GM12878 (cell line): ENCODE data around the gene FTL. TPM values are rescaled to one million over a fixed set of nuclear protein-coding genes. Genes with fewer than 3 reads are reported as not detected.

Experiments
- ATF7 ChIP-seq: fragments of 450-650 bp; IDR thresholded peaks from 2 replicates; pipeline ENCODE4 v1.6.1; 2016; ENCODE audit warnings: low read depth, mild to moderate bottlenecking
- BCL11A ChIP-seq: IDR thresholded peaks from 2 replicates; pipeline ENCODE4 v1.6.1; 2011; ENCODE audit warnings: low read depth, low read length
- CHD1 ChIP-seq: IDR thresholded peaks from 2 replicates; pipeline ENCODE4 v1.6.1; 2012; ENCODE audit warnings: low read depth, low read length, improper control_type of control experiment
- ESRRA ChIP-seq: IDR thresholded peaks from 2 replicates; pipeline ENCODE4 v1.6.1; 2012; ENCODE audit warnings: mild to moderate bottlenecking, low read length, improper control_type of control experiment
- FOXK2 ChIP-seq: fragments of 450-650 bp; IDR thresholded peaks from 2 replicates; pipeline ENCODE4 v1.6.1; 2017; ENCODE audit warnings: mild to moderate bottlenecking, moderate library complexity
- HDAC6 ChIP-seq: fragments of 200-600 bp; sonication (generic); IDR thresholded peaks from one replicate; pipeline ENCODE4 v1.8.0; 2017; ENCODE audit warnings: antibody characterized with exemption; ENCODE audit not compliant: unreplicated experiment
- IRF4 ChIP-seq: IDR thresholded peaks from 2 replicates; pipeline ENCODE4 v1.6.1; 2011; ENCODE audit warnings: low read depth, low read length
- MTA2 ChIP-seq: fragments of 450-650 bp; IDR thresholded peaks from 2 replicates; pipeline ENCODE4 v1.6.1; 2016; ENCODE audit warnings: low read depth, mild to moderate bottlenecking, moderate library complexity
- PBX3 ChIP-seq: IDR thresholded peaks from 2 replicates; pipeline ENCODE4 v1.6.1; 2011; ENCODE audit warnings: mild to moderate bottlenecking, low read depth, low read length, moderate library complexity; ENCODE audit not compliant: insufficient replicate concordance
- POLR2AphosphoS5 ChIP-seq: IDR thresholded peaks from 2 replicates; pipeline ENCODE4 v1.6.1; 2011; ENCODE audit warnings: mild to moderate bottlenecking, low read length, inconsistent platforms
- POU2F2 ChIP-seq: IDR thresholded peaks from 3 replicates; pipeline ENCODE4 v1.6.1; 2011; ENCODE audit warnings: low read depth, mild to moderate bottlenecking, low read length, borderline replicate concordance
- RB1 ChIP-seq: fragments of 450-650 bp; formaldehyde crosslinking; IDR thresholded peaks from 2 replicates; pipeline ENCODE4 v1.6.1; 2017; ENCODE audit warnings: mild to moderate bottlenecking, borderline replicate concordance
- RUNX3 ChIP-seq: IDR thresholded peaks from 2 replicates; pipeline ENCODE4 v1.6.1; 2012; ENCODE audit warnings: low read length, inconsistent platforms
- SIX5 ChIP-seq: IDR thresholded peaks from 2 replicates; pipeline ENCODE4 v1.6.1; 2011; ENCODE audit warnings: mild to moderate bottlenecking, low read depth, low read length, moderate library complexity; ENCODE audit not compliant: severe bottlenecking
- SKIL ChIP-seq: fragments of 450-650 bp; IDR thresholded peaks from 2 replicates; pipeline ENCODE4 v1.6.1; 2017; ENCODE audit warnings: mild to moderate bottlenecking, low read depth, inconsistent platforms; ENCODE audit not compliant: poor library complexity, severe bottlenecking
- ZNF384 ChIP-seq: IDR thresholded peaks from 2 replicates; pipeline ENCODE4 v1.6.1; 2012; ENCODE audit warnings: low read depth, mild to moderate bottlenecking, low read length, improper control_type of control experiment, borderline replicate concordance
- polyA plus RNA-seq, 11 experiments: library from polyadenylated mRNA; depleted of rRNA in 4 of 11; unstranded in 6 of 11; stranded (reverse) in 5 of 11; fragments of >200 nt; fragmentation: Nextera tagmentation in 4 of 11; fragmentation: Illumina TruSeq in 1 of 11; extraction: Ambion mirVana in 4 of 11; extraction: Trizol in 1 of 11; gene quantifications; 1 replicate in 1 of 11; 2 replicates in 10 of 11; pipeline versions ENCODE4 v1.2.1 to v1.2.3, GENCODE V29; 2011 to 2016; ENCODE audit warnings: inconsistent platforms in 2 of 11, missing spikeins in 2 of 11, low read depth in 1 of 11
- total RNA-seq, 4 experiments: library from RNA; depleted of rRNA in 3 of 4; stranded (reverse); fragments of >200 nt in 3 of 4; fragmentation: Illumina TruSeq in 1 of 4; extraction: Trizol in 1 of 4; gene quantifications; 2 replicates each; pipeline versions ENCODE4 v1.2.1 to v1.2.3, GENCODE V29; 2013 to 2021
- TF ChIP-seq, protein P1 (sequence below): fragments of 450-650 bp; IDR thresholded peaks from 2 replicates; pipeline ENCODE4 v1.6.1; 2018; ENCODE audit warnings: mild to moderate bottlenecking, low read depth, moderate library complexity; ENCODE audit not compliant: partially characterized antibody

Gene FTL
- total and polyA plus RNA-seq, 10 of the 15 experiments (the other 5 are each of a cell fraction or from before 2014, with no cell fraction given) = 364 to 8,913 (median 1,595) TPM

DNA sequence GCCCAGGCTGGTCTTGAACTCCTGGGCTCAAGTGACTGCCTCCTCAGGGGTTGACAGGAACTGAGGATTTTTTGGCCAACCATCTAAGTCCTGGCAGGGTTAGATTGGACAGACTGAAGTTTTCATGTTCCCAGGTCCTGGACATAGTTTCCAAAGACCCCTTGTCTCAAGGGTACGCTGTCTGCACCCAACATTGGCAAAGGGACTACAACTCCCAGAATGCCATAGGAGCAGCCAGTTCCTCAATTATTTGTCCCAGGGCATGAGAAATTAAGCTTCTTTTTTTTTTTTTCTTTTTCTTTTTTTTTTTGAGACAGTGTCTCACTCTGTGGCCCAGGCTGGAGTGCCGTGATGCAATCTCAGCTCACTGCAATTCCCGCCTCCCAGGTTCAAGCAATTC, 21.1 kb downstream of the FTL start (continued):
- TF ChIP-seq, protein P1, sequence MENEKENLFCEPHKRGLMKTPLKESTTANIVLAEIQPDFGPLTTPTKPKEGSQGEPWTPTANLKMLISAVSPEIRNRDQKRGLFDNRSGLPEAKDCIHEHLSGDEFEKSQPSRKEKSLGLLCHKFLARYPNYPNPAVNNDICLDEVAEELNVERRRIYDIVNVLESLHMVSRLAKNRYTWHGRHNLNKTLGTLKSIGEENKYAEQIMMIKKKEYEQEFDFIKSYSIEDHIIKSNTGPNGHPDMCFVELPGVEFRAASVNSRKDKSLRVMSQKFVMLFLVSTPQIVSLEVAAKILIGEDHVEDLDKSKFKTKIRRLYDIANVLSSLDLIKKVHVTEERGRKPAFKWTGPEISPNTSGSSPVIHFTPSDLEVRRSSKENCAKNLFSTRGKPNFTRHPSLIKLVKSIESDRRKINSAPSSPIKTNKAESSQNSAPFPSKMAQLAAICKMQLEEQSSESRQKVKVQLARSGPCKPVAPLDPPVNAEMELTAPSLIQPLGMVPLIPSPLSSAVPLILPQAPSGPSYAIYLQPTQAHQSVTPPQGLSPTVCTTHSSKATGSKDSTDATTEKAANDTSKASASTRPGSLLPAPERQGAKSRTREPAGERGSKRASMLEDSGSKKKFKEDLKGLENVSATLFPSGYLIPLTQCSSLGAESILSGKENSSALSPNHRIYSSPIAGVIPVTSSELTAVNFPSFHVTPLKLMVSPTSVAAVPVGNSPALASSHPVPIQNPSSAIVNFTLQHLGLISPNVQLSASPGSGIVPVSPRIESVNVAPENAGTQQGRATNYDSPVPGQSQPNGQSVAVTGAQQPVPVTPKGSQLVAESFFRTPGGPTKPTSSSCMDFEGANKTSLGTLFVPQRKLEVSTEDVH = no peak
- no peak for TF ChIP-seq ESRRA
- TF ChIP-seq RB1 = no peak
- TF ChIP-seq RUNX3 = no peak
- no peak for TF ChIP-seq PBX3
- no peak for TF ChIP-seq SKIL
- no peak for TF ChIP-seq BCL11A
- no peak for TF ChIP-seq HDAC6
- no peak for TF ChIP-seq POLR2AphosphoS5
- TF ChIP-seq SIX5 = peak; percentile 43
- no peak for TF ChIP-seq MTA2
- TF ChIP-seq IRF4 = no peak
- TF ChIP-seq FOXK2 = no peak
- no peak for TF ChIP-seq ZNF384
- TF ChIP-seq CHD1 = no peak
- TF ChIP-seq ATF7 = no peak
- no peak for TF ChIP-seq POU2F2
